ENCODE results near the gene HDAC7.
"Not testable (repeated sequence)": the region's sequence is repeated elsewhere in the genome, so short reads cannot be mapped to it uniquely, and the experiment has no call there.

Gene HDAC7

GRCh38 chr12:47809518-47809917, 10.2 kb downstream of the HDAC7 start:
- H3K9me3 ChIP-seq (ENCODE audit: low read length); H3K27me3 ChIP-seq (ENCODE audit: insufficient read depth, low read length); H3K36me3 ChIP-seq (ENCODE audit: insufficient read depth, low read length); H2AFZ ChIP-seq (ENCODE audit: low read depth, low read length); H3K4me3 ChIP-seq (ENCODE audit: low read length): not testable (repeated sequence)
- peaks cover 50% of the 10 kb centered on the region for H3K4me1 ChIP-seq (ENCODE audit: insufficient read depth, low read length)

- Histone ChIP-seq H3K27me3 (ENCODE audit: insufficient read depth, low read length) (no peaks in the 10 kb centered on the region), H3K36me3 (ENCODE audit: insufficient read depth, low read length) (no peaks in the 10 kb centered on the region), H2AFZ (ENCODE audit: low read depth, low read length) (no peak overlapping the region), H3K9me3 (ENCODE audit: low read length) (no peaks in the 10 kb centered on the region), H3K4me3 (ENCODE audit: low read length) (no peak overlapping the region), H3K4me1 (ENCODE audit: insufficient read depth, low read length) (peaks cover 50% of the 10 kb centered on the region)
Measured at GRCh38 chr12:47808574-47809365, 10.9 kb downstream of the HDAC7 start.

- Histone ChIP-seq H3K36me3 (ENCODE audit: insufficient read depth, low read length) (no peaks in the 10 kb centered on the region), H3K4me1 (ENCODE audit: insufficient read depth, low read length) (peaks cover 45% of the 10 kb centered on the region), H3K9me3 (ENCODE audit: low read length) (no peaks in the 10 kb centered on the region), H2AFZ (ENCODE audit: low read depth, low read length) (no peak overlapping the region), H3K27me3 (ENCODE audit: insufficient read depth, low read length) (no peaks in the 10 kb centered on the region), H3K4me3 (ENCODE audit: low read length) (no peak overlapping the region)
Measured at GRCh38 chr12:47808050-47808449, 11.7 kb downstream of the HDAC7 start.

- H3K4me1 ChIP-seq (ENCODE audit: insufficient read depth, low read length), result peaks cover 40% of the 10 kb centered on the region
- no peak overlapping the region for H3K4me3 ChIP-seq (ENCODE audit: low read length)
- no peaks in the 10 kb centered on the region for H3K27me3 ChIP-seq (ENCODE audit: insufficient read depth, low read length)
- H2AFZ ChIP-seq (ENCODE audit: low read depth, low read length), result no peak overlapping the region
- no peaks in the 10 kb centered on the region for H3K36me3 ChIP-seq (ENCODE audit: insufficient read depth, low read length)
- no peaks in the 10 kb centered on the region for H3K9me3 ChIP-seq (ENCODE audit: low read length)
Measured at GRCh38 chr12:47807338-47807737, 12.4 kb downstream of the HDAC7 start.

- H3K27me3 ChIP-seq (ENCODE audit: insufficient read depth, low read length), result no peaks in the 10 kb centered on the region
- no peaks in the 10 kb centered on the region for H3K9me3 ChIP-seq (ENCODE audit: low read length)
- H3K4me1 ChIP-seq (ENCODE audit: insufficient read depth, low read length), result peaks cover 21% of the 10 kb centered on the region
- H2AFZ ChIP-seq (ENCODE audit: low read depth, low read length), result no peak overlapping the region
- H3K4me3 ChIP-seq (ENCODE audit: low read length), result no peak overlapping the region
- H3K36me3 ChIP-seq (ENCODE audit: insufficient read depth, low read length), result no peaks in the 10 kb centered on the region
Measured at GRCh38 chr12:47805417-47805816, 14.3 kb downstream of the HDAC7 start.

- Histone ChIP-seq H3K4me1 (ENCODE audit: insufficient read depth, low read length) (peaks cover 18% of the 10 kb centered on the region), H3K9me3 (ENCODE audit: low read length) (no peaks in the 10 kb centered on the region), H3K27me3 (ENCODE audit: insufficient read depth, low read length) (no peaks in the 10 kb centered on the region), H2AFZ (ENCODE audit: low read depth, low read length) (no peak overlapping the region), H3K36me3 (ENCODE audit: insufficient read depth, low read length) (no peaks in the 10 kb centered on the region), H3K4me3 (ENCODE audit: low read length) (no peak overlapping the region)
Measured at GRCh38 chr12:47804171-47804570, 15.5 kb downstream of the HDAC7 start.

GRCh38 chr12:47803191-47803875, 16.4 kb downstream of the HDAC7 start:
- Histone ChIP-seq H3K27me3 (ENCODE audit: insufficient read depth, low read length) (no peaks in the 10 kb centered on the region), H3K9me3 (ENCODE audit: low read length) (no peaks in the 10 kb centered on the region), H3K4me3 (ENCODE audit: low read length) (no peak overlapping the region), H3K4me1 (ENCODE audit: insufficient read depth, low read length) (peaks cover 9% of the 10 kb centered on the region), H3K36me3 (ENCODE audit: insufficient read depth, low read length) (peaks cover 2% of the 10 kb centered on the region), H2AFZ (ENCODE audit: low read depth, low read length) (no peak overlapping the region)

- Histone ChIP-seq H3K27me3 (ENCODE audit: insufficient read depth, low read length) (no peaks in the 10 kb centered on the region), H3K4me3 (ENCODE audit: low read length) (no peak overlapping the region), H3K36me3 (ENCODE audit: insufficient read depth, low read length) (peaks cover 2% of the 10 kb centered on the region), H3K9me3 (ENCODE audit: low read length) (no peaks in the 10 kb centered on the region), H2AFZ (ENCODE audit: low read depth, low read length) (no peak overlapping the region), H3K4me1 (ENCODE audit: insufficient read depth, low read length) (no peaks in the 10 kb centered on the region)
Measured at GRCh38 chr12:47802312-47802711, 17.4 kb downstream of the HDAC7 start.

- H3K27me3 ChIP-seq (ENCODE audit: insufficient read depth, low read length), result no peaks in the 10 kb centered on the region
- H3K4me3 ChIP-seq (ENCODE audit: low read length), result no peak overlapping the region
- no peak overlapping the region for H2AFZ ChIP-seq (ENCODE audit: low read depth, low read length)
- peaks cover 4% of the 10 kb centered on the region for H3K36me3 ChIP-seq (ENCODE audit: insufficient read depth, low read length)
- no peaks in the 10 kb centered on the region for H3K4me1 ChIP-seq (ENCODE audit: insufficient read depth, low read length)
- no peaks in the 10 kb centered on the region for H3K9me3 ChIP-seq (ENCODE audit: low read length)
Measured at GRCh38 chr12:47801904-47802246, 17.8 kb downstream of the HDAC7 start.

GRCh38 chr12:47801170-47801903, 18.4 kb downstream of the HDAC7 start:
- Histone ChIP-seq H3K9me3 (ENCODE audit: low read length) (no peaks in the 10 kb centered on the region), H3K4me3 (ENCODE audit: low read length) (no peak overlapping the region), H2AFZ (ENCODE audit: low read depth, low read length) (no peak overlapping the region), H3K36me3 (ENCODE audit: insufficient read depth, low read length) (peaks cover 8% of the 10 kb centered on the region), H3K27me3 (ENCODE audit: insufficient read depth, low read length) (no peaks in the 10 kb centered on the region), H3K4me1 (ENCODE audit: insufficient read depth, low read length) (no peaks in the 10 kb centered on the region)

- no peak overlapping the region for H3K4me3 ChIP-seq (ENCODE audit: low read length)
- H3K36me3 ChIP-seq (ENCODE audit: insufficient read depth, low read length), result peaks cover 12% of the 10 kb centered on the region
- H3K4me1 ChIP-seq (ENCODE audit: insufficient read depth, low read length), result no peaks in the 10 kb centered on the region
- no peak overlapping the region for H2AFZ ChIP-seq (ENCODE audit: low read depth, low read length)
- no peaks in the 10 kb centered on the region for H3K27me3 ChIP-seq (ENCODE audit: insufficient read depth, low read length)
- H3K9me3 ChIP-seq (ENCODE audit: low read length), result no peaks in the 10 kb centered on the region
Measured at GRCh38 chr12:47800582-47800981, 19.1 kb downstream of the HDAC7 start.

GRCh38 chr12:47799357-47799955, 20.2 kb downstream of the HDAC7 start:
- Histone ChIP-seq H3K4me3 (ENCODE audit: low read length) (no peak overlapping the region), H3K27me3 (ENCODE audit: insufficient read depth, low read length) (no peaks in the 10 kb centered on the region), H3K4me1 (ENCODE audit: insufficient read depth, low read length) (no peaks in the 10 kb centered on the region), H3K36me3 (ENCODE audit: insufficient read depth, low read length) (peaks cover 22% of the 10 kb centered on the region), H2AFZ (ENCODE audit: low read depth, low read length) (no peak overlapping the region), H3K9me3 (ENCODE audit: low read length) (no peaks in the 10 kb centered on the region)

- no peaks in the 10 kb centered on the region for H3K4me1 ChIP-seq (ENCODE audit: insufficient read depth, low read length)
- H2AFZ ChIP-seq (ENCODE audit: low read depth, low read length), result no peak overlapping the region
- H3K27me3 ChIP-seq (ENCODE audit: insufficient read depth, low read length), result no peaks in the 10 kb centered on the region
- H3K4me3 ChIP-seq (ENCODE audit: low read length), result no peak overlapping the region
- H3K36me3 ChIP-seq (ENCODE audit: insufficient read depth, low read length), result peaks cover 30% of the 10 kb centered on the region
- H3K9me3 ChIP-seq (ENCODE audit: low read length), result no peaks in the 10 kb centered on the region
Measured at GRCh38 chr12:47798382-47798948, 21.2 kb downstream of the HDAC7 start.

All from neuron (in vitro differentiated cells).